Measurements from ENCODE around the gene MFAP2. TPM values are rescaled to one million over a fixed set of nuclear protein-coding genes. Genes with fewer than 3 reads are reported as not detected.

Gene MFAP2
- total RNA-seq, 4 donors from 2014 or later = 3.9 to 16.0 (median 5.4) TPM

GRCh38 chr1:17005365-17005740, 24.9 kb upstream of the MFAP2 start:
- no peak for DNase-seq (ENCODE audit: low spot score in 2 of 2)
- intact Hi-C loops (cut with DNase I; ENCODE audit: low total_unique reads) = no loop called here

GRCh38 chr1:17004466-17005364, 24.3 kb upstream of the MFAP2 start:
- intact Hi-C loops (cut with DNase I; ENCODE audit: low total_unique reads) = no loop called here
- no peak for DNase-seq (ENCODE audit: low spot score in 2 of 2)
- WGBS, 2 donors = 84% methylated on average over 21 to 24 of the region's 24 CpGs
- no peak overlapping the region for H3K4me3 ChIP-seq (ENCODE audit: low read depth, poor library complexity, severe bottlenecking)
- no peak for TF ChIP-seq CTCF (IDR thresholded peaks at IDR 0.05)
- TF ChIP-seq POLR2A (IDR thresholded peaks at IDR 0.05) = no peak

More at GRCh38 chr1:17005365-17005740, 24.9 kb upstream of the MFAP2 start:
- 95% methylated on average over 19 of the region's 19 CpGs for WGBS, 2 donors
- no peak for TF ChIP-seq POLR2A (IDR thresholded peaks at IDR 0.05)
- TF ChIP-seq CTCF (IDR thresholded peaks at IDR 0.05) = no peak
- no peak overlapping the region for H3K4me3 ChIP-seq (ENCODE audit: low read depth, poor library complexity, severe bottlenecking)

- H3K4me3 ChIP-seq (ENCODE audit: low read depth, poor library complexity, severe bottlenecking) = no peak overlapping the region
- TF ChIP-seq POLR2A (IDR thresholded peaks at IDR 0.05) = no peak
- TF ChIP-seq CTCF (IDR thresholded peaks at IDR 0.05) = no peak
- WGBS, 2 donors = 90 to 98% methylated on average over 4 of the region's 4 CpGs
- intact Hi-C loops (cut with DNase I; ENCODE audit: low total_unique reads) = no loop called here
- DNase-seq (ENCODE audit: low spot score in 2 of 2) = no peak
Observed at GRCh38 chr1:17002524-17002902, 22.1 kb upstream of the MFAP2 start.

- TF ChIP-seq CTCF (IDR thresholded peaks at IDR 0.05) = no peak
- no peak for TF ChIP-seq POLR2A (IDR thresholded peaks at IDR 0.05)
- WGBS, 2 donors = 94 to 95% methylated on average over 19 of the region's 19 CpGs
Observed at GRCh38 chr1:17001760-17002523, 21.5 kb upstream of the MFAP2 start.

GRCh38 chr1:16999863-17000262, 19.4 kb upstream of the MFAP2 start:
- 87 to 94% methylated on average over 7 to 8 of the region's 8 CpGs for WGBS, 2 donors
- intact Hi-C loops (cut with DNase I; ENCODE audit: low total_unique reads) = no loop called here
- no peak for DNase-seq (ENCODE audit: low spot score in 2 of 2)
- no peak overlapping the region for H3K4me3 ChIP-seq (ENCODE audit: low read depth, poor library complexity, severe bottlenecking)
- TF ChIP-seq CTCF (IDR thresholded peaks at IDR 0.05) (no peak), POLR2A (IDR thresholded peaks at IDR 0.05) (no peak)

More at GRCh38 chr1:17001760-17002523, 21.5 kb upstream of the MFAP2 start:
- no peak for DNase-seq (ENCODE audit: low spot score in 2 of 2)
- intact Hi-C loops (cut with DNase I; ENCODE audit: low total_unique reads) = no loop called here
- H3K4me3 ChIP-seq (ENCODE audit: low read depth, poor library complexity, severe bottlenecking) = no peak overlapping the region
